Adrenal gland (tissue), 12 donors: ENCODE results near the gene TMEM108. TPM values are rescaled to one million over a fixed set of nuclear protein-coding genes. Genes with fewer than 3 reads are reported as not detected.

ENCODE experiments used
- DNase-seq, 7 donors: peaks; one replicate each; pipeline ENCODE4 v3.0.0-alpha.2; 2019 to 2020
- H3K27ac ChIP-seq, 5 donors: fragments of 200-600 bp; sonication (generic) in 4 of 5; 1 replicate in 3 of 5; 2 replicates in 2 of 5; pipeline versions ENCODE4 v1.5.1 to v1.8.0; 2016 to 2020; ENCODE audit warnings: mild to moderate bottlenecking in 1 of 5
- H3K27me3 ChIP-seq: fragments of 200-600 bp; 2 replicates; pipeline ENCODE4 v1.8.0; 2021
- H3K36me3 ChIP-seq, 2 donors: fragments of 200-600 bp; replicated peaks in 1 of 2; 1 replicate in 1 of 2; 2 replicates in 1 of 2; pipeline versions ENCODE4 v1.5.1 to v1.8.0; 2018 to 2022
- H3K4me1 ChIP-seq, 2 donors: fragments of 200-600 bp; replicated peaks in 1 of 2; 1 replicate in 1 of 2; 2 replicates in 1 of 2; pipeline versions ENCODE4 v1.5.1 to v1.8.0; 2018 to 2021
- H3K4me3 ChIP-seq, 4 donors: fragments of 200-600 bp; sonication (generic) in 3 of 4; one replicate each; pipeline ENCODE4 v1.5.1; 2016 to 2018
- H3K9me3 ChIP-seq, 3 donors: fragments of 200-600 bp; sonication (generic) in 1 of 3; replicated peaks in 1 of 3; 1 replicate in 2 of 3; 2 replicates in 1 of 3; pipeline versions ENCODE4 v1.5.1 to v1.8.0; 2016 to 2021
- POLR2A ChIP-seq, 2 donors: fragments of 450-650 bp; IDR thresholded peaks; one replicate each; pipeline ENCODE4 v1.6.1; 2017; ENCODE audit warnings: antibody characterized with exemption in 2 of 2, mild to moderate bottlenecking in 2 of 2, moderate library complexity in 1 of 2
- WGBS, 4 donors: extraction: QIAGEN DNeasy Blood & Tissue Kit in 2 of 4; methylation state at CpG; one replicate each; pipeline versions ENCODE4 v1.1.5 to v1.1.7; 2013 to 2017; 5-methylcytosine and 5-hydroxymethylcytosine counted together
- intact Hi-C, 2 donors: fragments of 100-400 bp; cut with DNase I; formaldehyde crosslinking; loops; one replicate each; pipeline versions ENCODE4 v1.14.1 to v1.15.0; 2022 to 2023
- polyA plus RNA-seq, 3 donors: library from polyadenylated mRNA; stranded (reverse); fragments of 200-250 nt in 2 of 3; fragments of 350-450 nt in 1 of 3; fragmentation: Illumina TruSeq in 1 of 3; extraction: RNeasy Lipid Tissue Mini Kit (QIAGEN cat#74804) in 1 of 3; gene quantifications; one replicate each; pipeline ENCODE4 v1.2.3, GENCODE V29; 2013 to 2014
- total RNA-seq, 9 donors: library from RNA; depleted of rRNA in 4 of 9; stranded (reverse); fragments of >200 nt in 4 of 9; fragments of 120-200 nt in 1 of 9; fragmentation: NEBNext Ultra II Directional in 1 of 9; extraction: Animal tissue kit (Norgen Biotek cat#: 25700) in 1 of 9; gene quantifications; one replicate each; pipeline versions ENCODE4 v1.1.0 to v1.2.4, GENCODE V29; 2013 to 2023
- TF ChIP-seq, protein P1 (sequence below), 6 experiments: fragments of 450-650 bp in 4 of 6; fragments of 200-600 bp in 2 of 6; sonication (generic) in 1 of 6; IDR thresholded peaks; 1 replicate in 5 of 6; 2 replicates in 1 of 6; pipeline versions ENCODE4 v1.5.1 to v1.8.0; 2016 to 2021; ENCODE audit warnings: antibody characterized with exemption in 6 of 6, mild to moderate bottlenecking in 2 of 6, moderate library complexity in 1 of 6
- donor health status: healthy with polysubstance abuse.
- donor health status: Bipolar disorder and iron deficiency.
- donor health status: DM: yes; HTN: yes; CAD: no.
- donor health status: DM: no; HTN: no; CAD: no.
- donor health status: DM: no; HTN: no; CAD: no.
- donor health status: DM: yes; HTN: yes; CAD: no.

The TMEM108 gene
- total and polyA plus RNA-seq, 12 donors = 0.67 to 38.0 (median 14.8) TPM

DNA sequence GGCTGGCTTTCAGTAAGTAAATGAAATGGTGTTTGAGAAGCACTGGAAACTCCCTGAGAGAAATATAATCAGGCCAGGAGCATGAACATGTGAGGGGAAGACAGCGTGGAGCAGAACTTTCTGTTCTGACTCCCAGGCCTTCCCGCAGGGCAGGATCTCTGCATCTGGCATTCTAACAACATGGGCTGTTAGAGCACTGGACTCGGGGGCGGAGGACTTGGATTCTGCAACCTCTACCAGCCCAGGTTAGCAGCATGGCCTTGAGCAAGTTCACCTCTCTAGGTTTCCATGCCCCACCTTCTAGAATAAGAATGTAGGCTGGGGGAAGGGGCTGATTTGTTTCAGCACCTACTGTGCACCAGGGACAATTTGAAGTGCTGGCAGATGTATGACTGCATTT lies 349.1 kb downstream of the TMEM108 start:
- Histone ChIP-seq H3K27ac (no peak overlapping the region), H3K9me3 (no peaks in the 10 kb centered on the region), H3K27me3 (no peaks in the 10 kb centered on the region), H3K36me3 (no peaks in the 10 kb centered on the region), H3K4me3 (no peak overlapping the region), H3K4me1 (peaks cover 0 to 10% of the 10 kb centered on the region in 2 donors)
- DNase-seq = peak in 1 of 7 donors; percentile 52
- TF ChIP-seq POLR2A (IDR thresholded peaks at IDR 0.05) = no peak
- TF ChIP-seq, protein P1, sequence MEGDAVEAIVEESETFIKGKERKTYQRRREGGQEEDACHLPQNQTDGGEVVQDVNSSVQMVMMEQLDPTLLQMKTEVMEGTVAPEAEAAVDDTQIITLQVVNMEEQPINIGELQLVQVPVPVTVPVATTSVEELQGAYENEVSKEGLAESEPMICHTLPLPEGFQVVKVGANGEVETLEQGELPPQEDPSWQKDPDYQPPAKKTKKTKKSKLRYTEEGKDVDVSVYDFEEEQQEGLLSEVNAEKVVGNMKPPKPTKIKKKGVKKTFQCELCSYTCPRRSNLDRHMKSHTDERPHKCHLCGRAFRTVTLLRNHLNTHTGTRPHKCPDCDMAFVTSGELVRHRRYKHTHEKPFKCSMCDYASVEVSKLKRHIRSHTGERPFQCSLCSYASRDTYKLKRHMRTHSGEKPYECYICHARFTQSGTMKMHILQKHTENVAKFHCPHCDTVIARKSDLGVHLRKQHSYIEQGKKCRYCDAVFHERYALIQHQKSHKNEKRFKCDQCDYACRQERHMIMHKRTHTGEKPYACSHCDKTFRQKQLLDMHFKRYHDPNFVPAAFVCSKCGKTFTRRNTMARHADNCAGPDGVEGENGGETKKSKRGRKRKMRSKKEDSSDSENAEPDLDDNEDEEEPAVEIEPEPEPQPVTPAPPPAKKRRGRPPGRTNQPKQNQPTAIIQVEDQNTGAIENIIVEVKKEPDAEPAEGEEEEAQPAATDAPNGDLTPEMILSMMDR (IDR thresholded peaks at IDR 0.05) = no peak
- intact Hi-C loops = loop anchor here (5.0 to 10.0 kb wide), 2 partner anchors 345 to 653 kb away; no protein-coding TSS in a partner anchor
- 77 to 93% (median 90%) methylated on average over 4 of the region's 4 CpGs for WGBS, 4 donors

DNA sequence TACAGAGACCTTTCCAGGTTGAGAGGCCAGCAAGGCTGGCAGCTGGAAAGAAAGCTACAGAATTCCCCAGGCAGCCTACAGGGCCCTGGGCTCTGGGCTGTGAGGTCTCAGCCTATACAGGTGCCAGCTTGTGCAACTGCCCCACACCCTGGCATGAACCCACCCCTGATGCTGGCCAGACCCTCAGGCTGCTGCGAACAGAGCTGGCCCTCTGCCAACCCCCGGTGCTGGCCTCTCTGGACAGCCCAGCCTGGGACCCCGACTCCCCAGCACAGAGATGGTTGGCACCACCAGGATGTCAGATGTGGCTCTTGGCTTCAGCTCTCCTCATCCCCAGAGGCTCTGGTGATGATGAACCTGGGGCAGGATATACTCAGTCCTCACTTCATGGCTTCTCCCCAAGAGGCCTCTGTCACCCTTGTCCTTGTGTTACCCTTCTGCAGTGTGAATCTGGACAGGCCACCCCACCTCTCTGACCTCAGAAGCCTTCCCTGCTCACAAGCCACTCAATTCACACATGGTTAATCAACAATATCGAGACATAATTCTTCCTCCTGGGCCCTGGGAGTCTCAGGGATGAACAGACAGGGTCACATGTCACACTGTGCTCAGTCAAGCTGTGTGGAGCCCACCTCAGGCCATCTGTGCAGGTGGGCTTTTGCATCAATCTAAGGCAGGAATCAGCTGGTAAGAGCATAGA lies 350.7 kb downstream of the TMEM108 start:
- 60 to 95% (median 64%) methylated on average over 2 to 4 of the region's 4 CpGs for whole genome bisulfite sequencing, 4 donors
- intact Hi-C loops = loop anchor here (5.0 to 10.0 kb wide), 2 partner anchors 347 to 654 kb away; no protein-coding TSS in a partner anchor
- TF ChIP-seq, protein P1 (IDR thresholded peaks at IDR 0.05) = no peak
- TF ChIP-seq POLR2A (IDR thresholded peaks at IDR 0.05) = no peak

DNA sequence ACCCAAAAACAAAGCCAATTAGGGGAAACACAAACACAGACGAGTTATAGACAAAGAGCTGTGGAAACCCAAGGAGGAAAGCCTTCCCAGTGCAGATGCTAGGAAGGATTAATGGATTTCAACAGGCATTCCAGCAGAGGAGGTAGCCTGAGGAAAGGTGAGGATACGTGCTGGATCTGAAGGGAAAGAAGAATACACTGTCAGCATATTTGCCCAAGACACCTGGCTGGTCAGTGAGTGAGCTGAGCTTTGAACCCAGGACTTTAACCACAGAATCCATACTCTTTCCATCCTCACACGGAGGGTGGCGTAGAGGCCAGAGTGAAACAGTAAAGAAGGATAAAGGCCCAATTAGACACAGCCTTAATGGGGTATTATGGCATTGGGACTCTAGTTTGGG lies 352.5 kb downstream of the TMEM108 start:
- Histone ChIP-seq H3K36me3 (no peaks in the 10 kb centered on the region), H3K27ac (no peak overlapping the region), H3K4me1 (peaks cover 0 to 13% of the 10 kb centered on the region in 2 donors), H3K4me3 (no peak overlapping the region), H3K27me3 (no peaks in the 10 kb centered on the region), H3K9me3 (no peaks in the 10 kb centered on the region)
- intact Hi-C loops = no loop called here
- TF ChIP-seq, protein P1 (IDR thresholded peaks at IDR 0.05) = no peak
- TF ChIP-seq POLR2A (IDR thresholded peaks at IDR 0.05) = no peak
- 90 to 97% (median 92%) methylated on average over 4 of the region's 4 CpGs for WGBS, 4 donors
- DNase-seq = no peak

More for the DNA sequence above, 350.7 kb downstream of the TMEM108 start:
- peak in 1 of 7 donors; percentile 52 for DNase-seq
- H3K9me3 ChIP-seq = no peaks in the 10 kb centered on the region
- H3K27ac ChIP-seq = no peak overlapping the region
- peaks cover 0 to 10% of the 10 kb centered on the region in 2 donors for H3K4me1 ChIP-seq
- H3K27me3 ChIP-seq = no peaks in the 10 kb centered on the region
- no peak overlapping the region for H3K4me3 ChIP-seq
- no peaks in the 10 kb centered on the region for H3K36me3 ChIP-seq

DNA sequence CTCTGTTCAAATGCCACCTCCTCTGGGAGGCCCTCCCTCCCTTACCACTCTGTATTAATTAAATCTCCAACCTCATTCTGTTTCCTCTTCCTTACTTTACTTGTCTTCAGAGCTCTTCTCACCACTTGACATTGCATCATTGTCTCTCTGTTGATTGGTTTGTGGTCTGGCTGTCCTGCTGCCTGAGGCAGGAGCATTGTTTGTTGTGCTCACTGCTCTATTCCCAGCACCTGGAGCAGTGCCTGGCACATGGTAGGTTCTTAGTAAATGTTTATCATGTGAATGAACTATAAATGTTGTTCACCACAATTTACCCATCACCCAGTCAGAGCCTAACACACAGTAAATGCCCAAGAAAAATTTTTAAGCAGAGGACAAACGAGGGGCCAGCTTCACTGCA lies 355.0 kb downstream of the TMEM108 start:
- TF ChIP-seq, protein P1 (IDR thresholded peaks at IDR 0.05) = no peak
- TF ChIP-seq POLR2A (IDR thresholded peaks at IDR 0.05) = no peak
- Histone ChIP-seq H3K4me3 (no peak overlapping the region), H3K4me1 (peaks cover 0 to 13% of the 10 kb centered on the region in 2 donors), H3K27ac (no peak overlapping the region), H3K36me3 (peaks cover 0 to 3% of the 10 kb centered on the region in 2 donors), H3K27me3 (no peaks in the 10 kb centered on the region), H3K9me3 (no peaks in the 10 kb centered on the region)
- intact Hi-C loops = no loop called here
- 69 to 88% (median 75%) methylated on average over 1 of the region's 1 CpG for WGBS, 4 donors
- no peak for DNase-seq
